OCI-LY7 (cell line): Measurements from ENCODE around the gene SDK2.

Experiments
- CTCF ChIP-seq: fragments of 200-600 bp; sonication (generic); conservative IDR thresholded peaks from 2 replicates; pipeline ENCODE4 v1.5.1; 2014; ENCODE audit warnings: mild to moderate bottlenecking, antibody characterized with exemption, low read length, moderate library complexity, mixed read lengths
- EZH2phosphoT487 ChIP-seq: fragments of 200-600 bp; sonication (generic); IDR thresholded peaks from 2 replicates; pipeline ENCODE4 v1.6.1; 2018; ENCODE audit warnings: low read depth, borderline replicate concordance, mild to moderate bottlenecking, mixed run types, antibody characterized with exemption, low read length, moderate library complexity, mixed read lengths

GRCh38 chr17:73429440-73430164 lies 214.6 kb downstream of the SDK2 start:
- peak; percentile 100 for TF ChIP-seq CTCF
- no peak for TF ChIP-seq EZH2phosphoT487
